CD4-positive, CD25-positive, alpha-beta regulatory T cell (primary cell): ENCODE data around the gene PNMA6E. TPM values are rescaled to one million over a fixed set of nuclear protein-coding genes. Genes with fewer than 3 reads are reported as not detected.
"Not testable (repeated sequence)": the region's sequence is repeated elsewhere in the genome, so short reads cannot be mapped to it uniquely, and the experiment has no call there.

Experiments
- ATAC-seq, 2 donors: fragments of 150-1000 bp; cut with Tn5 transposase; one replicate each; pipeline ENCODE4 v1.10.0; 2021; ENCODE audit warnings: low read depth in 2 of 2, moderate number of reproducible peaks in 2 of 2, moderate library complexity in 1 of 2
- DNase-seq, 3 donors: peaks; one replicate each; pipeline versions ENCODE4 v3.0.0 to v3.0.0-alpha.2; 2012 to 2022; ENCODE audit warnings: mixed read lengths in 1 of 3
- H3K27ac ChIP-seq: one replicate; pipeline ENCODE4 v1.7.0; 2013; ENCODE audit warnings: mild to moderate bottlenecking, low read length; ENCODE audit not compliant: insufficient read depth, poor library complexity, severe bottlenecking
- H3K27me3 ChIP-seq: one replicate; pipeline ENCODE4 v1.7.0; 2013; ENCODE audit warnings: low read length; ENCODE audit not compliant: control insufficient read depth, insufficient read depth
- H3K36me3 ChIP-seq: one replicate; pipeline ENCODE4 v1.7.0; 2013; ENCODE audit warnings: mild to moderate bottlenecking, low read length, moderate library complexity; ENCODE audit not compliant: control insufficient read depth, insufficient read depth
- H3K4me1 ChIP-seq: 2 replicates; pipeline ENCODE4 v1.7.0; 2013; ENCODE audit warnings: mild to moderate bottlenecking, low read length; ENCODE audit not compliant: insufficient read depth, control insufficient read depth, poor library complexity, severe bottlenecking
- H3K4me3 ChIP-seq: one replicate; pipeline ENCODE4 v1.7.0; 2013; ENCODE audit warnings: low read depth, mild to moderate bottlenecking, low read length, moderate library complexity
- H3K9me3 ChIP-seq, 2 experiments: 1 replicate in 1 of 2; 2 replicates in 1 of 2; pipeline ENCODE4 v1.7.0; 2013; ENCODE audit warnings: low read length in 2 of 2, mild to moderate bottlenecking in 1 of 2, moderate library complexity in 1 of 2; ENCODE audit not compliant: control insufficient read depth in 2 of 2
- H3K27ac Mint-ChIP-seq, 3 donors: one replicate each; pipeline ENCODE4 v1.8.0; 2020 to 2022; ENCODE audit warnings: mild to moderate bottlenecking in 3 of 3, mixed read lengths in 3 of 3, moderate library complexity in 2 of 3
- H3K27me3 Mint-ChIP-seq: one replicate; pipeline ENCODE4 v1.8.0; 2022; ENCODE audit warnings: mild to moderate bottlenecking, mixed read lengths
- H3K36me3 Mint-ChIP-seq: one replicate; pipeline ENCODE4 v1.8.0; 2020; ENCODE audit warnings: mixed read lengths
- H3K4me1 Mint-ChIP-seq, 4 donors: one replicate each; pipeline ENCODE4 v1.8.0; 2020 to 2022; ENCODE audit warnings: mixed read lengths in 4 of 4, mild to moderate bottlenecking in 1 of 4
- H3K4me3 Mint-ChIP-seq, 4 donors: one replicate each; pipeline ENCODE4 v1.8.0; 2020 to 2022; ENCODE audit warnings: mild to moderate bottlenecking in 4 of 4, mixed read lengths in 4 of 4, moderate library complexity in 3 of 4
- H3K9me3 Mint-ChIP-seq, 7 donors: one replicate each; pipeline ENCODE4 v1.8.0; 2020 to 2022; ENCODE audit warnings: mixed read lengths in 7 of 7, mild to moderate bottlenecking in 3 of 7, moderate library complexity in 2 of 7
- polyA plus RNA-seq, 4 donors: library from polyadenylated mRNA; unstranded; fragments of 300-500 nt; fragmentation: Illumina TruSeq; gene quantifications; one replicate each; pipeline ENCODE4 v1.2.3, GENCODE V29; 2021
- total RNA-seq: library from RNA; stranded (reverse); gene quantifications from one replicate; pipeline ENCODE4 v1.2.3, GENCODE V29; 2022

Gene PNMA6E
- total and polyA plus RNA-seq, 5 donors from 2014 or later: not detected

DNA sequence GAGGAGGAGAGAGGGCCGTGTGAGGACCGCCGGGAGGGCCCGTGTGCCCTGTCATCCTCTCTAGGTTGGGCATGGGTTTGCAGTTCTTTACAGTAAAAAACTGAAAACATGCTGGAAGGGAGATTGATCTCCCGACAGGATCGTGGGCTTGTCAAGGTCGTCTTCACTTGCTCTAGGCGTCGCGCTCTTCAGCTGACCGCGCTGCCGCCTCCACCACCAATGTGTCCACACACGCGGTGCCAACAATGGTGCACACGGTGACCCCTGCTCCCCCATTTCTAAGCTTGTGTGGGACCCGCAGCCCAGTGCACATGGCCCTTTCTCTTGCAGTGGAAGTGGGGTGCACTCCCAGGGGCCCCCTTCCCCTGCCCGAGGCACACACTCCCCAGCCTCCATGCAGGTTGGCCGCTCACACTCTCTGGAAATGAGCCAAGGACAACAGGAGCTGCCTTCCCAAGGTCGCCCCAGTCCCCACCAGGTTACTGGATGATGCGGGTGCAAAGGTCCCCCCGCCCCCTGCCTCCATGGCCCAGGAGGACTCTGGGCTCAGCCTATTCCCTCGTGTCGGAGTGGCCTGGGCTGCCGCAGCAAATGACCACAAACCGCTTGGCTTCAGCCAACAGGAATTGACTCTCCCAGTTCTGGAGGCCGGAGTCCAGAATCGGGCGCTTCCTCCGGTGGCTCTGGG, 8.4 kb upstream of the PNMA6E start:
- Histone ChIP-seq H3K4me3 (no peak overlapping the region), H3K4me1 (peaks cover 7% of the 10 kb centered on the region), H3K9me3 (no peaks in the 10 kb centered on the region), H3K36me3 (no peaks in the 10 kb centered on the region), H3K27me3 (no peaks in the 10 kb centered on the region), H3K27ac (no peak overlapping the region)
- H3K4me3 Mint-ChIP-seq: no peak overlapping the region
- H3K36me3 Mint-ChIP-seq: no peaks in the 10 kb centered on the region
- H3K9me3 Mint-ChIP-seq: no peaks in the 10 kb centered on the region
- DNase-seq (no peak), ATAC-seq (no peak)
- peaks cover 4% of the 10 kb centered on the region for H3K27me3 Mint-ChIP-seq
- H3K4me1 Mint-ChIP-seq: peaks cover 0 to 11% (median 4%) of the 10 kb centered on the region in 4 donors
- no peak overlapping the region for H3K27ac Mint-ChIP-seq

DNA sequence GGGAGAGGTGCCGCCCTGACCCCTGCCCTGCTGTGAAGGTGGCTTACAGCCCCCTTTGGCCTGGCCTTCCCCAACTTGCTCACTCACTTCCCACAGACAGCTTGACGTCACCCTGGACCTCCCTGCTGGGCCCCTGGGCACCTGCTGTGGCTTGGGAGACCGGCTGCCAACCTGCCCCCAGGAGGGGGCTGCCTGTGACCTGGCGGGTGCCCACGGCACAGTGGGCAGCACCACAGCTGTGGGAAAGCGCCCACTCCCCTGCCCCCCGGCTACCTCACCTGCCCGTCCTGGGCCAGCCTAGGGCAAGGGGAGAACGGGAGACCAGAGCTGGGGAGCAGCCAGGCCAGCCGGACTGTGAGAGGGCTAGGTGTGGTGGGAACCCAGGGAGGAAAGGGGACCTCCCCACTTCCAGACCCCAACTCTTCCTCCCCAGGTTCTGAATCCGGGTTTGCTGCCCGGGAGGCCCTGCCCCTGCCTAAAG, 7.8 kb upstream of the PNMA6E start:
- no peak overlapping the region for H3K27ac Mint-ChIP-seq
- no peaks in the 10 kb centered on the region for H3K36me3 Mint-ChIP-seq
- H3K9me3 ChIP-seq: no peaks in the 10 kb centered on the region
- H3K27me3 ChIP-seq: no peaks in the 10 kb centered on the region
- H3K36me3 ChIP-seq: no peaks in the 10 kb centered on the region
- no peak overlapping the region for H3K4me3 ChIP-seq
- ATAC-seq: no peak
- peaks cover 7% of the 10 kb centered on the region for H3K4me1 ChIP-seq
- H3K27ac ChIP-seq: no peak overlapping the region
- H3K27me3 Mint-ChIP-seq: peaks cover 4% of the 10 kb centered on the region
- DNase-seq: no peak
- no peaks in the 10 kb centered on the region for H3K9me3 Mint-ChIP-seq
- no peak overlapping the region for H3K4me3 Mint-ChIP-seq
- peaks cover 0 to 11% (median 4%) of the 10 kb centered on the region in 4 donors for H3K4me1 Mint-ChIP-seq

DNA sequence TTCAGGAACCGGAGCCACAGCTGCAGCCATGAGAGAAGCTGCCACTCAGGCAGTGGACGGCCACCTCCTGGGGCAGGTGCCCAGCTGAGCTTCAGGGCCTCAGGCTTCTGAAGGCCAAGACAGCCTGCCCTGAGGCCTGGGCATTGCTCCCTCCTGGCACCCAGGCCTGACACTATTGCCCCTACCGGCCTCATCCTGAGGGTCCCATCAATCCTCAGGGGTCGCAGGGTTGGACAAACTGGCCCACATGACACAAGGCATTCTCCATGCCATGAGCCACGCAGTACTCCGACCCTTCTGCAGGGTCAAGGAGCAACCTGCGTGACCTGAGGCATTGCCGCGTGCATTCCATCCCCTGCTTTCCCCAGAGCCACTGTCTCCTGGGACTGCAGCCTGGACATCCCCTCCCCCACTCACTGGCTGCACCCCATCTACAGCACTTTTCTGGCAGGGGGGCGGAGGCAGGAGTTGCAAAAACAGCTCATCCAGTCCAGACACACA, 7.1 kb upstream of the PNMA6E start:
- Histone ChIP-seq H3K4me3 (no peak overlapping the region), H3K4me1 (peaks cover 7% of the 10 kb centered on the region), H3K27ac (no peak overlapping the region), H3K36me3 (no peaks in the 10 kb centered on the region), H3K27me3 (no peaks in the 10 kb centered on the region), H3K9me3 (no peaks in the 10 kb centered on the region)
- Mint-ChIP-seq H3K27ac (peak overlapping the region in 1 of 3 donors; percentile 84), H3K4me1 (peaks cover 0 to 11% (median 4%) of the 10 kb centered on the region in 4 donors), H3K9me3 (no peaks in the 10 kb centered on the region), H3K27me3 (peaks cover 4% of the 10 kb centered on the region), H3K4me3 (no peak overlapping the region), H3K36me3 (no peaks in the 10 kb centered on the region)
- ATAC-seq (no peak), DNase-seq (no peak)

DNA sequence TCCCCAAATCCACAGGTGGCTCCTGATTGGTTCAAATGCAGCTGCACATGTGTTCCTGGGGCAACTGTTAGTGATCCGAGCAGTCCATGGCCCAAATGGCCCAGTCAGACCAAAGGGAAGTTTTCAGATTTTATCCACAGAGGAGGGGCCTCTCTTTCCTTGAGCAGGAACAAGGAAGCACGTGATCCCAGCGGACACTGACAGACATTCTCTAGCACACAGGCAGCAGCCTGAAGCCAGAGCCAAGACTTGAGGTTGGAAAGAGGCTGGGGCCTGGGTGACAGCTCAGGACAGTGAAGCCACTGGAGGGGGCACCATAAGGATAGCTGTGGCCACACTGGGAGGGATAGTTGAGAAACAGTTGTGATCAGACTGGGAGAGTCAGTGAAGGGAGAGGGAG, 6.6 kb upstream of the PNMA6E start:
- no peaks in the 10 kb centered on the region for H3K9me3 Mint-ChIP-seq
- no peak for ATAC-seq
- Histone ChIP-seq H3K36me3 (no peaks in the 10 kb centered on the region), H3K27me3 (no peaks in the 10 kb centered on the region), H3K4me3 (no peak overlapping the region), H3K9me3 (no peaks in the 10 kb centered on the region), H3K27ac (no peak overlapping the region), H3K4me1 (peaks cover 7% of the 10 kb centered on the region)
- no peak overlapping the region for H3K27ac Mint-ChIP-seq
- H3K27me3 Mint-ChIP-seq: peaks cover 4% of the 10 kb centered on the region
- peak overlapping the region in 1 of 4 donors; percentile 72 for H3K4me3 Mint-ChIP-seq
- H3K36me3 Mint-ChIP-seq: no peaks in the 10 kb centered on the region
- peaks cover 0 to 11% (median 4%) of the 10 kb centered on the region in 4 donors for H3K4me1 Mint-ChIP-seq
- DNase-seq: no peak

DNA sequence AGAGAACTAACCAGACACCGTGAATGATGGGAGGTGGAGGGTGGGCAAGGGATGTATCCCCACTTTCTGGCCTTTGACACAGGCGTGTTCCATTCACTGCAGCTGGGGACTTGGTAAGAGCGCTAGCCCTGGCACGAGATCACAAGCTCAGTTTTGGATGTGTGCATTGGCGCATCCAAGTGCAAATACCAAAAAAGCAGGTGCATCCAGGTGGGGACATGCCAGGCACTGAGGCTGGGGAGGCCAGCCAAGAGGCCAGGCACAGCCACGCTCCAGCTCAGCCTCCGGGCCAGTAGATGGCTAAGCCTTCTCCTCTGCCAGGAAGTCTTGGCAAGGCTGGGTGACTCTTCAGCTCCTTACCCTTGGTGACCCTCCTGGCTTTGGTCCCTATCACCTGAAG, 5.8 kb upstream of the PNMA6E start:
- ATAC-seq (no peak), DNase-seq (no peak)
- Mint-ChIP-seq H3K36me3 (no peaks in the 10 kb centered on the region), H3K4me1 (peaks cover 0 to 4% (median under 1%) of the 10 kb centered on the region in 4 donors), H3K4me3 (no peak overlapping the region), H3K27ac (no peak overlapping the region), H3K9me3 (peaks cover 0 to 1% (median 0%) of the 10 kb centered on the region in 7 donors), H3K27me3 (peaks cover 4% of the 10 kb centered on the region)
- Histone ChIP-seq H3K4me1 (peaks cover 4% of the 10 kb centered on the region), H3K27me3 (no peaks in the 10 kb centered on the region), H3K9me3 (no peaks in the 10 kb centered on the region), H3K36me3 (no peaks in the 10 kb centered on the region), H3K4me3 (no peak overlapping the region), H3K27ac (no peak overlapping the region)

DNA sequence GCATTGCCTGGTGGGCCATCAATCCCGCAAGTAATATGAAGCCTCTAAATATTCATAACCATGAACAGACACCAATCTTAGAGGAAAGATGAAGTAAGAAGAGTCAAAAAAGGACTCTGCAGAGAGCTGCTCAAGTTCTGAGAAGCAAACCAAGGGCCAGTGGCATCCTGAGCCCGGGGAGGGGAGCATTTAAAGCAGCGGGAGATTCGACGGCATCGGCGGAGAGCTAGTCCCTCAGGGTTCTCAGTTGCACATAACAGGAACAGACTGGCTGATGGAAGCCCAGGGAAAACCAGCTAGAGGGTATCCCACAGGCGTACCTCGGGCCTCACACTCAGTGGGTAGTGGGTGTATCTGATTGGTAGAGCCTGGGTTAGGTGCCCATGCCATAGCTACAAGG, 4.9 kb upstream of the PNMA6E start:
- no peaks in the 10 kb centered on the region for H3K4me1 ChIP-seq
- DNase-seq: no peak
- no peak overlapping the region for H3K27ac Mint-ChIP-seq
- H3K27ac ChIP-seq: no peak overlapping the region
- no peaks in the 10 kb centered on the region for H3K27me3 ChIP-seq
- no peak overlapping the region for H3K4me3 ChIP-seq
- ATAC-seq: no peak
- no peaks in the 10 kb centered on the region for H3K9me3 ChIP-seq
- peaks cover 0 to 1% (median 0%) of the 10 kb centered on the region in 7 donors for H3K9me3 Mint-ChIP-seq
- H3K4me3 Mint-ChIP-seq: no peak overlapping the region
- peaks cover 5% of the 10 kb centered on the region for H3K27me3 Mint-ChIP-seq
- no peaks in the 10 kb centered on the region for H3K36me3 ChIP-seq
- H3K4me1 Mint-ChIP-seq: peaks cover 0 to 2% (median 0%) of the 10 kb centered on the region in 4 donors
- H3K36me3 Mint-ChIP-seq: no peaks in the 10 kb centered on the region

DNA sequence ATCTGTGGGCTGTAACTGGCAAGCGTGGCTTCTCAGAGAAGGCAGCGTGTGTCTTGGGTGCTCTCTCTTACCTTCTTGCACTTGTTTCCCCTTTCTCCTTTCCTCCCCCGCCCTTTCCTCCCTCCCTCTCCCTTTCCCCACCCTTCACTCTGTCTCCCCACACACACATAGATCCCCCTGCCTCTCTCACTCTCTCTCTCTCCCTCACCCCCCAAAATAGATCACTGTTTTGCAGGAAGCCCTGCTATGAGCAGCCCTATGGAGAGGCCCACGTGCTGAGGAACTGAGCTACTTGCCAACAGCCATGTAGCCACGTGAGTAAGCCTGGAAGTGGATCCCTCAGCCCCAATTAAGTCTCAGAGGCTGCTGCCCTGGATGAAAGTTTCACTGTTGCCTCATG, 4.3 kb upstream of the PNMA6E start:
- H3K9me3 Mint-ChIP-seq: peaks cover 0 to 1% (median 0%) of the 10 kb centered on the region in 7 donors
- H3K27me3 Mint-ChIP-seq: peaks cover 5% of the 10 kb centered on the region
- ATAC-seq: no peak
- Histone ChIP-seq H3K27ac (no peak overlapping the region), H3K36me3 (no peaks in the 10 kb centered on the region), H3K27me3 (no peaks in the 10 kb centered on the region), H3K9me3 (no peaks in the 10 kb centered on the region), H3K4me1 (no peaks in the 10 kb centered on the region), H3K4me3 (no peak overlapping the region)
- H3K36me3 Mint-ChIP-seq: no peaks in the 10 kb centered on the region
- no peak overlapping the region for H3K4me3 Mint-ChIP-seq
- DNase-seq: no peak
- no peaks in the 10 kb centered on the region for H3K4me1 Mint-ChIP-seq
- no peak overlapping the region for H3K27ac Mint-ChIP-seq

DNA sequence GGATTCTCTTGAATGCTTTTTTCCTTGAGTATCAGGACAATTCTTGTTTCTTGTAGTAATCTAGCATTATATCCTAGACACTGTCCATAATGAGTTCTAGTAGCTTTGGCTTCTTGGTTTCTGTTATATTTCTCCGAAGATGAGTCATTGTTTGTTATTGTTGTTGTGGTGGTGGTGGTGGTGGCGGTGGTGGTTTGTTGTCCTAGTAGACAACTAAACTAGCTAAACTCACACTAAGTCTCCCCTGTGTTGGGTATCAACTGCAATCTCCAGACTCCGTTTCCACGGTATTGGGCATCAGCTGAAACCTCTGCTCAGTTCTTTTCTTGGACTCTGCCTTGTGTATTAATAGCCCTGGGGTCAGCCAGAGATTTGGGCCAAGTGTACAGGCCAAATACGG, 3.2 kb upstream of the PNMA6E start:
- H3K9me3 Mint-ChIP-seq: not testable (repeated sequence)

More for the DNA sequence above, 3.2 kb upstream of the PNMA6E start:
- not testable (repeated sequence) for H3K27me3 ChIP-seq, H3K4me1 ChIP-seq, H3K36me3 Mint-ChIP-seq, ATAC-seq, H3K4me3 Mint-ChIP-seq, H3K27ac Mint-ChIP-seq, H3K36me3 ChIP-seq, H3K4me3 ChIP-seq, H3K27ac ChIP-seq, H3K9me3 ChIP-seq, DNase-seq, H3K4me1 Mint-ChIP-seq, H3K27me3 Mint-ChIP-seq
